Measurements from ENCODE around the gene AMY2A.
"Not testable (repeated sequence)": the region's sequence is repeated elsewhere in the genome, so short reads cannot be mapped to it uniquely, and the experiment has no call there.

DNA sequence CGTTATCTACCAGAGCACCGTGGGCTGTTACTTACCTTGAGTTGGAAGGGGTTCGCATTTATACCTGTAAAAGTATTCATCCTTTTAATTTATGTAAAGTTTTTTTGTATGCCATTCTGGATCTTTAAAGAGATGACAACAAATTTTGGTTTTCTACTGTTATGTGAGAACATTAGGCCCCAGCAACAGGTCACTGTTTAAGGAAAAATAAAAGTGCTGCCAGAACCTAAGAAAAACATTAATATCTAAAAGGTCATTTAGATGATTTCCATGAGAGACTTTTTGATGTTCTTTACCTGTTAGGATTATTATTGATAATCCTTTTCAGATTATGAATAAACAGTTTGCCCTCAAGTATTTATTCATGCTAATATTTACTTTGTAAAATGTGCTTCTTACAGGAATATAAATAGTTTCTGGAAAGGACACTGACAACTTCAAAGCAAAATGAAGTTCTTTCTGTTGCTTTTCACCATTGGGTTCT lies at the start of gene AMY2A:
- TF ChIP-seq, protein P1, sequence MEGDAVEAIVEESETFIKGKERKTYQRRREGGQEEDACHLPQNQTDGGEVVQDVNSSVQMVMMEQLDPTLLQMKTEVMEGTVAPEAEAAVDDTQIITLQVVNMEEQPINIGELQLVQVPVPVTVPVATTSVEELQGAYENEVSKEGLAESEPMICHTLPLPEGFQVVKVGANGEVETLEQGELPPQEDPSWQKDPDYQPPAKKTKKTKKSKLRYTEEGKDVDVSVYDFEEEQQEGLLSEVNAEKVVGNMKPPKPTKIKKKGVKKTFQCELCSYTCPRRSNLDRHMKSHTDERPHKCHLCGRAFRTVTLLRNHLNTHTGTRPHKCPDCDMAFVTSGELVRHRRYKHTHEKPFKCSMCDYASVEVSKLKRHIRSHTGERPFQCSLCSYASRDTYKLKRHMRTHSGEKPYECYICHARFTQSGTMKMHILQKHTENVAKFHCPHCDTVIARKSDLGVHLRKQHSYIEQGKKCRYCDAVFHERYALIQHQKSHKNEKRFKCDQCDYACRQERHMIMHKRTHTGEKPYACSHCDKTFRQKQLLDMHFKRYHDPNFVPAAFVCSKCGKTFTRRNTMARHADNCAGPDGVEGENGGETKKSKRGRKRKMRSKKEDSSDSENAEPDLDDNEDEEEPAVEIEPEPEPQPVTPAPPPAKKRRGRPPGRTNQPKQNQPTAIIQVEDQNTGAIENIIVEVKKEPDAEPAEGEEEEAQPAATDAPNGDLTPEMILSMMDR (conservative IDR thresholded peaks at IDR 0.05 in 1 of 2, IDR thresholded peaks at IDR 0.05 in 1 of 2; ENCODE audit: extremely low read depth in 1 of 2, insufficient read depth in 1 of 2, low read depth in 1 of 2, low read length in 2 of 2) = not testable (repeated sequence)
- not testable (repeated sequence) for TF ChIP-seq EZH2 (IDR thresholded peaks at IDR 0.05; ENCODE audit: borderline replicate concordance, low read length)
